Rectal smooth muscle tissue (tissue), 1 donor: ENCODE measurements around the gene TUBGCP4.

Experiments used
- H3K27ac ChIP-seq: one replicate; pipeline ENCODE4 v1.7.0; 2013; ENCODE audit warnings: low read depth, low read length, inconsistent platforms
- H3K27me3 ChIP-seq: one replicate; pipeline ENCODE4 v1.7.0; 2013; ENCODE audit warnings: low read length; ENCODE audit not compliant: control insufficient read depth, insufficient read depth
- H3K36me3 ChIP-seq: one replicate; pipeline ENCODE4 v1.7.0; 2013; ENCODE audit warnings: low read length; ENCODE audit not compliant: control insufficient read depth, insufficient read depth
- H3K4me1 ChIP-seq: one replicate; pipeline ENCODE4 v1.7.0; 2013; ENCODE audit warnings: low read length; ENCODE audit not compliant: control insufficient read depth, insufficient read depth
- H3K4me3 ChIP-seq: one replicate; pipeline ENCODE4 v1.7.0; 2013; ENCODE audit warnings: low read length
- H3K9ac ChIP-seq: one replicate; pipeline ENCODE4 v1.7.0; 2013; ENCODE audit warnings: low read length

Gene TUBGCP4

GRCh38 chr15:43410572-43411214 is 39.8 kb downstream of the TUBGCP4 start:
- Histone ChIP-seq H3K4me1 (peaks cover 2% of the 10 kb centered on the region), H3K27me3 (no peaks in the 10 kb centered on the region), H3K36me3 (peaks cover 48% of the 10 kb centered on the region), H3K27ac (no peak overlapping the region), H3K9ac (no peak overlapping the region), H3K4me3 (no peak overlapping the region)

DNA sequence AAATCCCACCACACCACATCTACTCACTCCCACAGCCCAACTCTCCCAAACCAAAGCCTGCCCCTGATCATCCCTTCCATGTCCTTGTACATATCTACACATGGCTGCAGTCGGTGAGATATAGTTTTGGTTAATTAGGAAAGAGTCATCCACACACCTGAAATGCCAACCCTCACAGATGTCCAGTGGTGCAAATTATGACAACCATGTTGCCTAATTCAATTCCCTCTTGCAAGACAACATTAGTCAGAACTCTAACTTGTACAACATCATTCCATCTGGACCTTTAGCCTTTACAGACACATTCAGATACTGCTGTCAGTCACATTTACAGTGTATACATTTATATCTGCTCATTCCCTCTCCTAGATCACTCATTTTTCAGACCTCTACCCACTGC is 41.2 kb downstream of the TUBGCP4 start:
- peaks cover 55% of the 10 kb centered on the region for H3K36me3 ChIP-seq
- H3K27me3 ChIP-seq = no peaks in the 10 kb centered on the region
- H3K4me1 ChIP-seq = peaks cover 2% of the 10 kb centered on the region
- H3K27ac ChIP-seq = no peak overlapping the region
- H3K9ac ChIP-seq = no peak overlapping the region
- H3K4me3 ChIP-seq = no peak overlapping the region

DNA sequence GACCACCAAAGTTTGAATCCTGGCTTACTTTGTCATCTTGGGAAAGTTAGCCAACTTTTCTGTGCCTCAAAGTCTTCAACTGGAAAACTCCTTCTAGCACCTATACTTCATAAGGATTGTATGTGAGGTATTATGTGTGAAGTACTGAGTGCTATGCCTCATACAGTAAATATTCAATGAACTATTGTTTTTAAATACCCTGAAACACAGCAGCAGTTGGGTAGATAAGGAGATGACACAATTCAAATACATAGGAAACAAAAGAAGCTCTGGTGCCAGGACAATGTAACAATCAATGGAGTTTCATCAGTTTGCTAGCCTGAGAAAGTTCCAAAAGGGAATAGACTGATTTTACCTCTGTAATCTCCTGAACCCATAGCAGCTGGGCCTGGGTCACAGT is 43.3 kb downstream of the TUBGCP4 start:
- H3K4me3 ChIP-seq = no peak overlapping the region
- H3K9ac ChIP-seq = no peak overlapping the region
- peaks cover 36% of the 10 kb centered on the region for H3K36me3 ChIP-seq
- no peaks in the 10 kb centered on the region for H3K4me1 ChIP-seq
- H3K27ac ChIP-seq = no peak overlapping the region
- no peaks in the 10 kb centered on the region for H3K27me3 ChIP-seq

GRCh38 chr15:43420435-43420834 is 49.5 kb downstream of the TUBGCP4 start:
- no peaks in the 10 kb centered on the region for H3K27me3 ChIP-seq
- H3K27ac ChIP-seq = no peak overlapping the region
- no peak overlapping the region for H3K9ac ChIP-seq
- H3K4me1 ChIP-seq = no peaks in the 10 kb centered on the region
- no peak overlapping the region for H3K4me3 ChIP-seq
- peaks cover 26% of the 10 kb centered on the region for H3K36me3 ChIP-seq

DNA sequence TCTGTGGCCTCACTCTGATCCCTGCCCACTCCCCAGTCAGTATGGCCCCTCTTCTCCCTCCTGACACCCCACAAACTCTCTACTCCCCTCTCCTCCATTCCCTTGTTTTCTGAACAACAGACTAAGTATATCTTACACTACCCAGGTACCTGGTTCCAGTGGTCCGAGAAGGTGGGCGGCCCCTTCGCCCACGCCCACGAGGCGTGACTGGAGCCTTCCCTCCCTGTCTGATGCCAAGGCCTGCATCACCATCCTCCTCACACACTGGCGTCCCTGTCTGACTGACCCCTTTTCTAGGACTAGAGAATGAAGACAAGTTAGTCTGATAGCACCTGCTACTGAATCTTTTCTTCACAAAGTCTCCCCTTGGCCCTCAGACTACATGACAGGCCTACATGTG is 50.0 kb downstream of the TUBGCP4 start:
- Histone ChIP-seq H3K4me3 (no peak overlapping the region), H3K4me1 (no peaks in the 10 kb centered on the region), H3K9ac (no peak overlapping the region), H3K36me3 (peaks cover 23% of the 10 kb centered on the region), H3K27me3 (no peaks in the 10 kb centered on the region), H3K27ac (no peak overlapping the region)

GRCh38 chr15:43423793-43424192 is 52.9 kb downstream of the TUBGCP4 start:
- H3K36me3 ChIP-seq = peaks cover 21% of the 10 kb centered on the region
- H3K4me3 ChIP-seq = no peak overlapping the region

DNA sequence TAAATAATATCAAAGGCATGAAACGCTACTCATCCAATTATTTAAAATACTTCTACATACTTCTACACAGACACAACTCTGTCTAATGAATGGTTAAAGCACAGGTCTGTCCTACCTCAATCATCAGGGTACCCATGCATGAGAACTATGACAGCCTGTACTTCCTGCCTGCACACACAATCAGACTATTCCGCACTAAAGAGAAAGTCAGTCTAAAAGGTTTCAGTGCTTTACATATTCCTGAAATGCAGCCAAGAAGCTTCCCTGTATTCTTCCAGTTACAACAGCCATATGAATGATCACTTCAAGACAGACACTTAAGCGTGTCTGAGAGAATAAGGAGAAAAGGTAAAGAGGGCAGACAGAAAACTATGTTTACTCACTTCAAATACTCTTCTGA is 58.8 kb downstream of the TUBGCP4 start:
- H3K4me3 ChIP-seq = no peak overlapping the region
- peaks cover 14% of the 10 kb centered on the region for H3K36me3 ChIP-seq
- H3K4me1 ChIP-seq = no peaks in the 10 kb centered on the region
- H3K27ac ChIP-seq = no peak overlapping the region
- no peaks in the 10 kb centered on the region for H3K27me3 ChIP-seq
- H3K9ac ChIP-seq = no peak overlapping the region

More at GRCh38 chr15:43423793-43424192, 52.9 kb downstream of the TUBGCP4 start:
- Histone ChIP-seq H3K27ac (no peak overlapping the region), H3K4me1 (no peaks in the 10 kb centered on the region), H3K9ac (no peak overlapping the region), H3K27me3 (no peaks in the 10 kb centered on the region)

- no peak overlapping the region for H3K4me3 ChIP-seq
- no peaks in the 10 kb centered on the region for H3K27me3 ChIP-seq
- H3K36me3 ChIP-seq = peaks cover 13% of the 10 kb centered on the region
These were observed 62.3 kb downstream of the TUBGCP4 start for GRCh38 chr15:43433165-43433564.

DNA sequence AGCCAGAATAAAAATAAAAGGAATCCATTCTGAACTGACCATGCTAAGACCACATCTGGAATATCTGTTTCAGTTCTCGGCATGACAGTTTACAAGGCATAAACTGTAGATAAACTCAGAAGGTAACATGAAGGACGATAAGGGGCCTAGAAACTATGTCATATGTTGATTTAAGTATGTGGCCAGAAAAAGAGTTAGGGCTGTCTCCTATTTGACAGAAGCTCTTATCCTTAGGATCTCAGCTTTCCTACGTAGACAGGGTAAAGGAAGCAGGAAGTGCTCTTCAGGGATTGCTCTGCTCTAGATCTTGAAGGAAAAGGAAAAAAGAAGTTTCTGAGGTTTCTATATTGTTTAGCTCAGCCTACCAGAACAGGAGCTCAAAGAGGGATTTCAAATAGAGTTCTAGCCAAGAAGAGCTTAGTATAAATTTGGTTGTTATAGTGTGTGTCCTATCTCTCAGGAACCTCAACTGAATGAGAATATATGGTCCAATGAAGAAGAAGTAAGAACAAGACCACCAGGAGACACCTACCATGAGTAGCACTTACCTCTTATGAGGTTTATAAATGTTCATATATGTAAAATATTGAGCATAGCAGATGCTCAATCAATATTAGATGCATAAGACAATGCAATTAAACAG is 62.9 kb downstream of the TUBGCP4 start:
- peaks cover 13% of the 10 kb centered on the region for H3K36me3 ChIP-seq
- H3K27ac ChIP-seq = no peak overlapping the region
- H3K4me3 ChIP-seq = no peak overlapping the region
- no peaks in the 10 kb centered on the region for H3K4me1 ChIP-seq
- no peaks in the 10 kb centered on the region for H3K27me3 ChIP-seq
- H3K9ac ChIP-seq = no peak overlapping the region

More at GRCh38 chr15:43433165-43433564, 62.3 kb downstream of the TUBGCP4 start:
- Histone ChIP-seq H3K4me1 (no peaks in the 10 kb centered on the region), H3K9ac (no peak overlapping the region), H3K27ac (no peak overlapping the region)

DNA sequence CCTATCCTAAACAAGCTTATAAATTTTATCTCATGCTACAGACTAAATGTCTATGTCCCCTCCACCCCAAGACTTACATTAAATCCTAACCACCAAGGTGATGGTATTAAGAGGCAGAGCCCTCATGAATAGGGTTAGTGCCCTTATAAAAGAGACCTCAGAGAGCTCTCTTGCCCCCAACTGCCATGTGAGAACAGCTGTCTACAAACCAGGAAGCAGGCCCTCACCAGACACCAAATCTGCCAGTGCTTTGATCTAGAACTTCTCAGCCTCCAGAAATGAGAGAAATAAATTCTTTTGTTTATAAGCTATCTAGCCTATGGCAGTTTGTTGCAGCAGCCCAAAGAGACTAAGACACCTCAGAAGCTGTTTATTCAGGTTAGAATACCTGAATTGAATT is 63.5 kb downstream of the TUBGCP4 start:
- Histone ChIP-seq H3K36me3 (peaks cover 13% of the 10 kb centered on the region), H3K9ac (no peak overlapping the region), H3K27me3 (no peaks in the 10 kb centered on the region), H3K4me1 (no peaks in the 10 kb centered on the region), H3K27ac (no peak overlapping the region), H3K4me3 (no peak overlapping the region)

DNA sequence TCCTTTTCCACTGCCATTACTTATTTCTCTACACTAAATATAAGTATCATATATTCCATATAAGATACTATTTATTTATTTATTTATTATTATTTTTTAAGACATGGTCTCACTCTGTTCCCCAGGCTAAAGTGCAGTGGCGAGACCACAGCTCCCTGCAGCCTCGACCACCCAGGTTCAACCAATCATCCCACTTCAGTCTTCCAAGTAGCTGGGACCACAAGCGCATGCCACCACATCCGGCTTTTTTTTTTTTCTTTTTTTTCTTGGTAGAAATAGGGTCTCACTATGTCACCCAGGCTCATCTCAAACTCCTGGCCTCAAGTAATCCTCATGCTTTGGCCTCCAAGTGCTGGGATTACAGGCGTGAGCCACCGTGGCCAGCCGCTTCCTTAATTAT is 65.5 kb downstream of the TUBGCP4 start:
- H3K9ac ChIP-seq = no peak overlapping the region
- no peak overlapping the region for H3K4me3 ChIP-seq
- no peaks in the 10 kb centered on the region for H3K27me3 ChIP-seq
- H3K4me1 ChIP-seq = peaks cover 3% of the 10 kb centered on the region
- peaks cover 13% of the 10 kb centered on the region for H3K36me3 ChIP-seq
- no peak overlapping the region for H3K27ac ChIP-seq

GRCh38 chr15:43439268-43439667 is 68.4 kb downstream of the TUBGCP4 start:
- Histone ChIP-seq H3K36me3 (peaks cover 3% of the 10 kb centered on the region), H3K4me1 (peaks cover 3% of the 10 kb centered on the region), H3K27me3 (no peaks in the 10 kb centered on the region), H3K4me3 (no peak overlapping the region), H3K9ac (no peak overlapping the region), H3K27ac (no peak overlapping the region)

DNA sequence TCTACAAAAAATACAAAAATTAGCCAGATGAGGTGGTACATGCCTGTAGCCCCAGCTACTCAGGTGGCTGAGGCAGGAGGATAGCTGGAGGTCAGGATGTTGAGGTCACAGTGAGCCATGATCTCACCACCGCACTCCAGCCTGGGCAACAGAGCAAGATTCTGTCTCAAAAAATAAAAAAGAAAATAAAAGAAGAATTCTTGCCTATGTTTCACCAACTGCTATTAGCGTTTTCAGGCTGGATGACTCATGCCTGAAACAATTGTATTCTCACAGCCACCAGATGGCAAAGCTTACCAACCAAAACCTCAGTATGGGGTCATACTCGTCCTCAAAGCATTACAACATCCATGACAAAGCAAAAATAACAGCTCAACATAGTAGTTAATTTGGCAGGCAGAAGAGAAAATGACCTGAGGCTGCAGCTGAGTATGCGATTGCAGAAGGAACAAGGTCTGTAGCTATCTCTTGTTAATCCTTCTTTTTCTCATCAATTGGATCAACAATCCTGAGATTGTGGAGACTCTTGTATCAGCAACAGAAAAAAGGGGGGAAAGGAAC is 69.9 kb downstream of the TUBGCP4 start:
- H3K27ac ChIP-seq = peak overlapping the region; percentile 43
- H3K27me3 ChIP-seq = no peaks in the 10 kb centered on the region
- peaks cover 3% of the 10 kb centered on the region for H3K36me3 ChIP-seq
- H3K9ac ChIP-seq = no peak overlapping the region
- H3K4me1 ChIP-seq = peaks cover 3% of the 10 kb centered on the region
- H3K4me3 ChIP-seq = no peak overlapping the region
